ENCODE measurements around the gene TSEN2.

TSEN2 gene

DNA sequence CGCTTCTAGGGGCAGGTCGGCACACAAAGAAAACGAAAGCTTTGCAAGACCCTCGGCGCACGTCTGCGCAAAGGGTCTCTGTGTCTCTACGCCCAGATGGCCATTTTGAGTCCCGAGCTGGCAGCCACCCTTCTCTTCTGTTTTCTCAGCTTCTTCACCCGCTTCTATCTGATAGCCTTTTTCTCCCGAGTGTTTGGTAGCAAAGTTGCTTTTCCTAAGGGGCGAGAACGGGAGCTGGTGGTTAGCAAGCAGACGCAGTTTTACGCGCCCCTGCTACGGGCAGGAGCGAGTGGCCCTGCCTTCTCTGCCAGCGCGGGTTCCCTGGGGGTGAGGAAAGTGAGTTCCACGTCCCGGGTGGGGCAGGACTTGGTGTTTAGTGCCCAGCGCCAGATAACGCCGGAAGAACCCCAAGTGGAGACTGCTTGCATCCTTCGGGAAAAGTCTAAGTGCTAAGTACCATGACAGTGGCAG is 69.7 kb downstream of the TSEN2 start:
- DNase-seq (ENCODE audit: low read depth) = no peak

- no peak for DNase-seq (ENCODE audit: low read depth)
These were observed 72.0 kb downstream of the TSEN2 start for GRCh38 chr3:12556314-12556689.

- peak; percentile 73 for DNase-seq (ENCODE audit: low read depth)
These were observed 72.6 kb downstream of the TSEN2 start, which contains the start of gene MKRN2 for GRCh38 chr3:12556690-12557472. MKRN2 (plus strand) TSS chr3:12557087; CDS start chr3:12557151, 64 bp downstream.

DNA sequence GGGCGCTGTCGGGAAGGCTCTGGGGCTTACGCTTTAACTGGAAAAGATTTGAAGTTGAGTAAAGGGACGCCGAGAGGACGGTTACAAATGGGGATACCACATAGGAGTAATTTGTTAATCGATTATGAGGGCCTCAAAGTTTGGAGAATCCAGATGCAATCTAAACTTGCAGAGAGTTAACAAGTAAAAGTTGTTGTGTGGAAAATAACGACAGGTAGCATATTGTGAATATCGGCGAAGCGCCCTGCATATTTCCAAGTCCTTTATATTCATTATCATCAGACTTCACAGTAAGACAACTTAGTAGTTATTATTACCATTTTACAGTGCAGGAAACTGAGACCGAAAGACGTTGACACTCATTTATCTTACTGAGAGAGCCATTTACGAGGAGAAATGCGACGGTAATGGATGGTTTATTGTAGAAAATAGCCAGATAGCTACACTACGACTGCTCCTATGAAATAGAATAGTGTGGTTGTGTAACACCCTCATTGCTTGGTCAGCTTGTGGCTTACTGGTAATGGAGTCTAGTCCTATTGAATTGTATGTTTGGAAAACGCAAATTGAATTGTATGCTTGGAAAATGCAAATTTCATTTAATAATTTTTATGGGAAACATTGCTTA is 73.3 kb downstream of the TSEN2 start:
- no peak for DNase-seq (ENCODE audit: low read depth)

- no peak for DNase-seq (ENCODE audit: low read depth)
These were observed 74.4 kb downstream of the TSEN2 start for GRCh38 chr3:12558706-12559105.

DNA sequence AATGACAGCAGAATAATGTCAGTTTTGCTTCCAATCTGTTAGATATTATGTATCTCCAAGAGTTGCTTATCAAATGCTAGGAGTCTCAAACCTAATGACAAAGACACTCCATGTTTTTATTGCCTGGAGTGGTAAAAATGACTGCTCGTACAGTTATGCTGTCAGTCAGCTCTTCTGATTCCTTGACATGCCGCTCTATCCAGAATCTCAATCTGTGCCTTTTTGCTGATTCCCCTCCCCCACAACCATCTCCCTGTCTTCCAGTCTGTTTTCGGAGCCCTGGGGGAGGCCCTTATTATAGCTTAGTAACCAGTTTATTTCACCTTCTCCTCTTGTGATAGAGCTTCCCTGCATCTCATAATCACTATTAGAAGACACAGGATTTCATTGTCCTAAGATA is 75.2 kb downstream of the TSEN2 start:
- no peak for DNase-seq (ENCODE audit: low read depth)

- no peak for DNase-seq (ENCODE audit: low read depth)
These were observed 76.4 kb downstream of the TSEN2 start for GRCh38 chr3:12560505-12561190.

DNA sequence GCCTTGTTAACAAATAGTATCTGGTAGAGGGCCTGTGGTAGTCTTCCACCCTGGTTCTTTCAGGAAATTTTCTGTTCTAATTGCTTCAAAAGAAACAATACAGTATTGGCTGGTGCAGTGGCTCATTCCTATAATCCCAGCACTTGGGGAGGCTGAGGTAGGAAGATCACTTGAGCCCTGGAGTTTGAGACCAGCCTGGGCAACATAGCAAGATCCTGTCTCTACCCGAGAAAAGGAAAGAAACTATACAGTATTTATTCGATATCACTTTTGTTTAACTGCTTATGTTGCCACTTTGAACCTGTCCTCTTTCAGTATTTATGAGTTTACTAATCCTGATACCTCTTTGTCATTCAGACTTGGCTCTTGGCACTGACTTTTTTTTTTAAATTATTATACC is 77.1 kb downstream of the TSEN2 start:
- no peak for DNase-seq (ENCODE audit: low read depth)

DNA sequence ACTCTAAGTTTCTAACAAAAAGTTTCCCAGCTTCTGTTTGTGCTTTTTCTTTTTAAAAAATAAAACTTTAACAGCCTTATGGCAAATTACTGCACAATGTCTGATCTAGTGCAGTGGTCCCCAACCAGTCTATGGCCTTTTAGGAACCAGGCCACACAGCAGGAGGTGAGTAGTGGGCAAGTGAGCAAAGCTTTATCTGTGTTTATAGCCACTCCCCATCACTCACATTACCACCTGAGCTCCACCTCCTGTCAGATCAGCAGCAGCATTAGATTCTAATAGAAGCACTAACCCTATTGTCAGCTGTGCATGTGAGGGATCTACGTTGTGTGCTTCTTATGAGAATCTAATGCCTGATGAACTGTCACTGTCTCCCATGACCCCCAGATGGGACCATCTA is 78.2 kb downstream of the TSEN2 start:
- DNase-seq (ENCODE audit: low read depth) = no peak

- DNase-seq (ENCODE audit: low read depth) = no peak
These were observed 82.7 kb downstream of the TSEN2 start for GRCh38 chr3:12566976-12567375.

DNA sequence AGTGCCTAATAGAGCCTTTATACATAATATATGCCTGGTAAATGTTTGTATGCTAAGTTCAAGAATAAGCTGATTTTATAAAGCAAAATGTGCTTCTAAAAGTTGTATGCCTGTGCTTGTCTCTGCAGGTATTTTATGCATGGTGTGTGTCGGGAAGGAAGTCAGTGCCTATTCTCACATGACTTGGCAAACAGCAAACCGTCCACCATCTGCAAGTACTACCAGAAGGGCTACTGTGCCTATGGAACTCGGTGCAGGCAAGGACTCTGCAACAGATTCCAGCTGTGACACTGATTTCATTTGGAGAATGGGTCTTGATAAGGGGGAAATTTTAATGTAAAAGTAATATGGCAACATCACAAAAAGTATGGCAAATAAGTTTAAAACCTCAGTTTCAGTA is 84.5 kb downstream of the TSEN2 start:
- DNase-seq (ENCODE audit: low read depth) = no peak

DNA sequence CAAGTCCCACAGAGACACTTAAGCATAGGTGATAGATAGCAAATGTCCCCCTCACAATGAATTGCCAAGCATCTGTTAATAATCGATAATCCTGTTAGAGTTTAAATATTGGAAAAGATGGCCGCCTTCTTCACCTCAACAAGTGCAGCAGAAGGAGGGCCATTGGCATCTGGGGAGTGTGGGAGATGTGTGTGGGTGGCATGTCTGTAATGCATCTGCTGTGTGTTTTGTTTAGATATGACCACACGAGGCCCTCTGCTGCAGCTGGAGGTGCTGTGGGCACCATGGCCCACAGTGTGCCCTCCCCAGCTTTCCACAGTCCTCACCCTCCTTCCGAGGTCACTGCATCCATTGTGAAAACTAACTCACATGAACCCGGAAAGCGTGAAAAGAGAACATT is 85.6 kb downstream of the TSEN2 start:
- no peak for DNase-seq (ENCODE audit: low read depth)

GRCh38 chr3:12571986-12572385 is 87.7 kb downstream of the TSEN2 start:
- no peak for DNase-seq (ENCODE audit: low read depth)

- DNase-seq (ENCODE audit: low read depth) = no peak
These were observed 89.9 kb downstream of the TSEN2 start for GRCh38 chr3:12574131-12574530.

- no peak for DNase-seq (ENCODE audit: low read depth)
These were observed 90.4 kb downstream of the TSEN2 start for GRCh38 chr3:12574661-12575060.

GRCh38 chr3:12577379-12577778 is 93.1 kb downstream of the TSEN2 start:
- DNase-seq (ENCODE audit: low read depth) = no peak

- DNase-seq (ENCODE audit: low read depth) = no peak
These were observed 94.5 kb downstream of the TSEN2 start for GRCh38 chr3:12578742-12579141.

DNA sequence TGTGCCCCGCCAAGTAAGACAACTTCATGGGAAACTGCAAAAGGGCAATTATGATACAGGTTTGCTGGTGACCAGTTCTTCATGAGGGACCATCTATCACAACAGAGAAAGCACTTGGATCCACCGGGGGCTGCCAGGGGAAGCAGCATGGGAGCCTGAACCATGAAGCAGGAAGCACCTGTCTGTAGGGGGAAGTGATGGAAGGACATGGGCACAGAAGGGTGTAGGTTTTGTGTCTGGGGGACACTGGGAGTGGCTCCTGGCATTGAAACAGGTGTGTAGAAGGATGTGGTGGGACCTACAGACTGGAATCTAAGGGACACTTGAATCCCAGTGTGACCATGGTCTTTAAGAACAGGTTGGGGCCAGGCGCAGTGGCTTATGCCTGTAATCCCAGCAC is 95.2 kb downstream of the TSEN2 start:
- DNase-seq (ENCODE audit: low read depth) = no peak

DNA sequence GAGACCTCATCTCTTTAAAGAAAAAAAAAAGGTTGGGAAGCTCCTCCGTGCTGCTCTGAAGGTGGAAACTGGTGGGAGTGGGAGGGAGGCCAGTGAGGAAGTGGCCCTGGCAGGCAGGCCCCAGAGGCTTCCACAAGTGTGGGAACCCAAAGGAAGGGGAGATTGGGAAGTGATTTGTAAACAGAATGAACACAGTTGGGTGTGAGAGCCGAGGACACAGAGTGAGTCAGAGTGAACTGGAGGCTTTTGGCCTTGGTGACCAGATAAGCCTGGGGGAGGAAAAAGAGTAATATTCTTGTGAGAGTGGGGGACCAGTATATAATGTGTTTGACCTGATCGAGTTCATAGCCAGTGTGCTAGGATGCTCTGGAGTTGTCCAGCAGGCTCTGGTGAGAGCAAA is 95.6 kb downstream of the TSEN2 start:
- no peak for DNase-seq (ENCODE audit: low read depth)

DNA sequence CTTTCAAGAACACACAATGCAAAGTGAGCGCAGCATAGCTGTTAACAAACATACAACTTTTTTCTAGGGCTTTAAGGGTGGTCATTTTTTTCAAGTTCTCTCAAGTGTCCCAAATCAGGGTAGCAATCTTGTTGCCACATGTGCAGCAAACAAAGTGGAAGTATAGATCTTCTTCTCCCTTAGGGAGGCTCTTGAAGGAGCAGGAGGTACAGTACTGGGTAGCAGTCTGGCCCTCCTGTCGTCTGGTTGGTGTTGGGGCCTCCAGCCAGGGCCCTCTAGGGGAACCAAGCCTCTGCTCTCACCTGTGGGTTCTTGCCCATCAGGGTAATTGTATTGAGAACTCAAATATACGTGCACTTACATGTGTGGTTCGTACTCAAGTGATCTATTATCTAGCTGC is 98.5 kb downstream of the TSEN2 start:
- no peak for DNase-seq (ENCODE audit: low read depth)

Data from activated gamma-delta T cell treated with anti-CD3 and anti-CD28 coated beads, Interleukin-2, amount 50 U/mL, for 16 hours (primary cell).